Gastroesophageal sphincter (tissue), 4 donors: ENCODE data around the gene FXR2. TPM values are rescaled to one million over a fixed set of nuclear protein-coding genes. Genes with fewer than 3 reads are reported as not detected.
"Not testable (repeated sequence)": the region's sequence is repeated elsewhere in the genome, so short reads cannot be mapped to it uniquely, and the experiment has no call there.

ENCODE experiments used
- ATAC-seq: fragments of 150-250 bp; one replicate; pipeline ENCODE4 v1.9.1; 2016; ENCODE audit warnings: mild to moderate bottlenecking, moderate library complexity
- H3K27ac ChIP-seq, 4 donors: fragments of 200-600 bp; sonication (generic) in 3 of 4; 1 replicate in 3 of 4; 2 replicates in 1 of 4; pipeline ENCODE4 v1.5.1; 2016 to 2019
- H3K27me3 ChIP-seq: fragments of 200-600 bp; sonication (generic); one replicate; pipeline ENCODE4 v1.5.1; 2019
- H3K36me3 ChIP-seq, 2 donors: fragments of 200-600 bp; sonication (generic); one replicate each; pipeline ENCODE4 v1.5.1; 2019; ENCODE audit warnings: control low read depth in 1 of 2
- H3K4me1 ChIP-seq, 3 donors: fragments of 200-600 bp; sonication (generic); 1 replicate in 2 of 3; 2 replicates in 1 of 3; pipeline ENCODE4 v1.5.1; 2016 to 2019; ENCODE audit warnings: control low read depth in 2 of 3
- H3K4me3 ChIP-seq, 2 donors: fragments of 200-600 bp; sonication (generic); one replicate each; pipeline ENCODE4 v1.5.1; 2019; ENCODE audit warnings: mild to moderate bottlenecking in 1 of 2, moderate library complexity in 1 of 2
- H3K9me3 ChIP-seq, 3 donors: fragments of 200-600 bp; sonication (generic); one replicate each; pipeline ENCODE4 v1.5.1; 2017 to 2019; ENCODE audit warnings: control low read depth in 2 of 3
- EP300 ChIP-seq: sonication (generic); formaldehyde crosslinking; IDR thresholded peaks from one replicate; pipeline ENCODE4 v1.6.1; 2017; ENCODE audit warnings: antibody characterized with exemption, mild to moderate bottlenecking
- POLR2A ChIP-seq, 2 donors: fragments of 450-650 bp; IDR thresholded peaks; one replicate each; pipeline ENCODE4 v1.6.1; 2017; ENCODE audit warnings: antibody characterized with exemption in 2 of 2, mild to moderate bottlenecking in 2 of 2, moderate library complexity in 1 of 2
- POLR2AphosphoS5 ChIP-seq: sonication (generic); formaldehyde crosslinking; IDR thresholded peaks from one replicate; pipeline ENCODE4 v1.6.1; 2017; ENCODE audit warnings: antibody characterized with exemption
- WGBS, 2 donors: methylation state at CpG; one replicate each; pipeline ENCODE4 v1.1.5; 2018; ENCODE audit warnings: low coverage in 1 of 2; 5-methylcytosine and 5-hydroxymethylcytosine counted together
- total RNA-seq, 4 donors: library from RNA; depleted of rRNA; stranded (reverse); fragments of >200 nt; gene quantifications; one replicate each; pipeline ENCODE4 v1.1.0, GENCODE V29; 2016
- TF ChIP-seq, protein P1 (sequence below), 4 experiments: fragments of 200-600 bp in 2 of 4; fragments of 450-650 bp in 2 of 4; sonication (generic) in 1 of 4; IDR thresholded peaks; one replicate each; pipeline ENCODE4 v1.5.1; 2017 to 2019; ENCODE audit warnings: antibody characterized with exemption in 4 of 4, mild to moderate bottlenecking in 2 of 4, moderate library complexity in 2 of 4

The FXR2 gene
- total RNA-seq, 4 donors from 2014 or later: 39.3 to 54.6 (median 47.4) TPM

DNA sequence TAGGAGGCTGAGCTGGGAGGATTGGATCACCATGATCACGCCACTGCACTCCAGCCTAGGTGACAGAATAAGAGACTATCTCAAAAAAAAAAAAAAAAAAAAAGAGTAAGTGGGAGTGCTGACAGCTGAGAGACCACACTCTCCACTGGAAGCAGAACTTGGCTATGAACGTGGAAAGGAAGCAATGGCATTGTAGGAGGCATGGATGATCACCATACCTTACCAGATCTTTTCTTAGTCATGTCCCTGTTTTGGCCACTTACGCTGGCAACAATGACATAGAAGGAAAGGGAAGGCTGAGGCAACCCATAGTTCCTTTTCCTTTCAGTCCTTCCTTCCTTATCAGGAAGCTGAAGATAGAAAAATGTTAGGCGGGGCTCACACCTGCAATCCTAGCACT lies 32.3 kb upstream of the FXR2 start:
- Histone ChIP-seq H3K36me3 (no peaks in the 10 kb centered on the region), H3K4me1 (peaks cover 0 to 22% (median 18%) of the 10 kb centered on the region in 3 donors), H3K4me3 (no peak overlapping the region), H3K27ac (no peak overlapping the region), H3K9me3 (no peaks in the 10 kb centered on the region), H3K27me3 (peaks cover 54% of the 10 kb centered on the region)
- WGBS, 2 donors: 50 to 58% methylated on average over 2 of the region's 4 CpGs
- no peak for TF ChIP-seq POLR2A (IDR thresholded peaks at IDR 0.05)
- no peak for TF ChIP-seq EP300
- ATAC-seq: no peak

DNA sequence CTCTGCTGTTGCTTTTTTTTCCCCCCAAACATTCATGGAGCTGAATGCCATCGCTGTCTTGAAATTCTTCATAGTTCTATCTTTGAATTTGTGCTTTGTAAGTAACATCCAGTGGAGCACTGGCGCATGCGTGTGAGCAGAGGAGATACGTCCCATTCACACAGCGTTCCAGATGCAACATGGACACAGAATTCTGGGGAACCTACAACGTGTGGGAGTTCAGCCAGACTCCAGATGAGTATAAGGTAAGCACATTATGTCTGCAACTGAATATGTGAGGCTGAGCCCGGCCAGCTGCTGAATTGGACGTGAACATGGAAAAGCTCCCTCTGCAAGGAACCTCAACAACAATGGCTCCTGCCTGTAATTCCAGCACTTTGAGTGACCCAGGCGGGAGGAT lies 31.8 kb upstream of the FXR2 start:
- Histone ChIP-seq H3K27ac (no peak overlapping the region), H3K27me3 (peaks cover 48% of the 10 kb centered on the region), H3K4me3 (no peak overlapping the region), H3K36me3 (no peaks in the 10 kb centered on the region), H3K4me1 (peaks cover 0 to 17% (median 14%) of the 10 kb centered on the region in 3 donors), H3K9me3 (no peaks in the 10 kb centered on the region)
- no peak for ATAC-seq
- TF ChIP-seq, protein P1, sequence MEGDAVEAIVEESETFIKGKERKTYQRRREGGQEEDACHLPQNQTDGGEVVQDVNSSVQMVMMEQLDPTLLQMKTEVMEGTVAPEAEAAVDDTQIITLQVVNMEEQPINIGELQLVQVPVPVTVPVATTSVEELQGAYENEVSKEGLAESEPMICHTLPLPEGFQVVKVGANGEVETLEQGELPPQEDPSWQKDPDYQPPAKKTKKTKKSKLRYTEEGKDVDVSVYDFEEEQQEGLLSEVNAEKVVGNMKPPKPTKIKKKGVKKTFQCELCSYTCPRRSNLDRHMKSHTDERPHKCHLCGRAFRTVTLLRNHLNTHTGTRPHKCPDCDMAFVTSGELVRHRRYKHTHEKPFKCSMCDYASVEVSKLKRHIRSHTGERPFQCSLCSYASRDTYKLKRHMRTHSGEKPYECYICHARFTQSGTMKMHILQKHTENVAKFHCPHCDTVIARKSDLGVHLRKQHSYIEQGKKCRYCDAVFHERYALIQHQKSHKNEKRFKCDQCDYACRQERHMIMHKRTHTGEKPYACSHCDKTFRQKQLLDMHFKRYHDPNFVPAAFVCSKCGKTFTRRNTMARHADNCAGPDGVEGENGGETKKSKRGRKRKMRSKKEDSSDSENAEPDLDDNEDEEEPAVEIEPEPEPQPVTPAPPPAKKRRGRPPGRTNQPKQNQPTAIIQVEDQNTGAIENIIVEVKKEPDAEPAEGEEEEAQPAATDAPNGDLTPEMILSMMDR (IDR thresholded peaks at IDR 0.05): no peak
- no peak for TF ChIP-seq POLR2AphosphoS5
- no peak for TF ChIP-seq EP300
- no peak for TF ChIP-seq POLR2A (IDR thresholded peaks at IDR 0.05)
- WGBS, 2 donors: 34% methylated on average over 3 of the region's 9 CpGs; no CpG with 5 or more reads in 1 of the 2 donors

- 80% methylated on average over 1 of the region's 4 CpGs; no CpG with 5 or more reads in 1 of the 2 donors for WGBS, 2 donors
- Histone ChIP-seq H3K4me3 (no peak overlapping the region), H3K27me3 (peaks cover 32% of the 10 kb centered on the region), H3K4me1 (no peaks in the 10 kb centered on the region), H3K9me3 (no peaks in the 10 kb centered on the region), H3K27ac (no peak overlapping the region), H3K36me3 (no peaks in the 10 kb centered on the region)
- ATAC-seq: no peak
- TF ChIP-seq EP300 (no peak), POLR2AphosphoS5 (no peak), POLR2A (IDR thresholded peaks at IDR 0.05) (no peak)
- TF ChIP-seq, protein P1 (IDR thresholded peaks at IDR 0.05): no peak
Measured at GRCh38 chr17:7644775-7645174, 30.1 kb upstream of the FXR2 start.

DNA sequence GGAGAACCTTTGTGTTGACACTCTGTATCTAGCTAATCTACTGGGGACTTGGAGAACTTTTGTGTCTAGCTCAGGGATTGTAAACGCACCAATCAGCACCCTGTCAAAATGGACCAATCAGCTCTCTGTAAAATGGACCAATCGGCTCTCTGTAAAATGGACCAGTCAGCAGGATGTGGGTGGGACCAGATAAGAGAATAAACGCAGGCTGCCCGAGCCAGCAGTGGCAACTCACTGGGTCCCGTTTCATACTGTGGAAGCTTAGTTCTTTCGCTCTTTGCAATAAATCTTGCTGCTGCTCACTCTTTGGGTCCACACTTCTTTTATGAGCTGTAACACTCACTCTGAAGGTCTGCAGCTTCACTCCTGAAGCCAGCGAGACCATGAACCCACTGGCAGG lies 26.9 kb upstream of the FXR2 start:
- H3K9me3 ChIP-seq, ATAC-seq, H3K4me3 ChIP-seq, H3K4me1 ChIP-seq, H3K36me3 ChIP-seq, H3K27ac ChIP-seq: not testable (repeated sequence)
- WGBS, 2 donors: 66 to 69% methylated on average over 4 to 6 of the region's 7 CpGs
- H3K27me3 ChIP-seq: peaks cover 12% of the 10 kb centered on the region

GRCh38 chr17:7640783-7641182 lies 26.1 kb upstream of the FXR2 start:
- H3K27me3 ChIP-seq: peaks cover 12% of the 10 kb centered on the region
- TF ChIP-seq EP300: no peak
- TF ChIP-seq, protein P1 (IDR thresholded peaks at IDR 0.05): no peak
- TF ChIP-seq POLR2A (IDR thresholded peaks at IDR 0.05): no peak
- no peak for TF ChIP-seq POLR2AphosphoS5
- no peak overlapping the region for H3K4me3 ChIP-seq
- H3K27ac ChIP-seq: no peak overlapping the region
- no peaks in the 10 kb centered on the region for H3K9me3 ChIP-seq
- ATAC-seq: no peak
- H3K4me1 ChIP-seq: no peaks in the 10 kb centered on the region
- H3K36me3 ChIP-seq: no peaks in the 10 kb centered on the region
- WGBS, 2 donors: 80% methylated on average over 1 of the region's 26 CpGs; no CpG with 5 or more reads in 1 of the 2 donors

DNA sequence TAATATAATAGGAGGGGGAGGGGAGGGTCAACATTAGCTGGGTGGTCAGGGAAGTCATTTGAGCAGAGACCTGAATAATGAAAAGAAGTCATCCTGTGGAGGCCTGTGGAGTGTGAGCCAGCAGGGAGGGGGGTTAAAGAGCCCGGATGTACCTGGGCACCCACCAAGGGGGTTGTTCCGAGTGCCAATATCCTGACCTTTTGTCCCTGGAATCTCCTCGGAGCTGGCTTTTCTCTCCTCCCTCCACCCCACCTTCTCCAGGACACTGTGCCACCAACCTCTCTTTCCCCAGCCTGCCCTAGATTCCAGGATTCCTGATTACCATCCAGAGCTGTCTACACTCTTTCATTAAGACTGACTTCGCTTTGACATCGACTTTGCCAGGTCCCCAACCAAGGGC lies 21.5 kb upstream of the FXR2 start:
- no peak for TF ChIP-seq EP300
- TF ChIP-seq, protein P1 (IDR thresholded peaks at IDR 0.05): no peak
- no peak overlapping the region for H3K4me3 ChIP-seq
- H3K36me3 ChIP-seq: no peaks in the 10 kb centered on the region
- no peaks in the 10 kb centered on the region for H3K9me3 ChIP-seq
- no peak for ATAC-seq
- whole genome bisulfite sequencing, 2 donors: 50 to 67% methylated on average over 2 to 5 of the region's 5 CpGs
- no peaks in the 10 kb centered on the region for H3K4me1 ChIP-seq
- H3K27ac ChIP-seq: no peak overlapping the region
- no peaks in the 10 kb centered on the region for H3K27me3 ChIP-seq
